ENCODE measurements around the gene PTGIS. TPM values are rescaled to one million over a fixed set of nuclear protein-coding genes. Genes with fewer than 3 reads are reported as not detected.

Gene PTGIS
- total and polyA plus RNA-seq, 5 donors, result 19.9 to 98.4 (median 53.6) TPM

GRCh38 chr20:49595346-49595745 lies 27.4 kb upstream of the PTGIS start:
- no peaks in the 10 kb centered on the region for H3K27me3 ChIP-seq (ENCODE audit: control insufficient read depth, insufficient read depth)
- H3K9me3 ChIP-seq (ENCODE audit: control insufficient read depth, low read length), result no peaks in the 10 kb centered on the region
- peaks cover 13% of the 10 kb centered on the region for H3K4me1 ChIP-seq (ENCODE audit: control insufficient read depth, insufficient read depth, low read length)
- no peak for DNase-seq
- WGBS, result 88% methylated on average over 10 of the region's 10 CpGs
- ATAC-seq, result no peak
- no peak overlapping the region for H3K4me3 ChIP-seq (ENCODE audit: low read length)
- no peak overlapping the region for H3K27ac ChIP-seq (ENCODE audit: low read length)
- intact Hi-C loops (cut with DNase I), result loop anchor here in 1 of 4 donors (5.0 kb wide), 1 partner anchor 33 kb away; no protein-coding TSS in a partner anchor

- H3K9me3 ChIP-seq (ENCODE audit: control insufficient read depth, low read length), result no peaks in the 10 kb centered on the region
- 94% methylated on average over 6 of the region's 6 CpGs for WGBS
- peaks cover 13% of the 10 kb centered on the region for H3K4me1 ChIP-seq (ENCODE audit: control insufficient read depth, insufficient read depth, low read length)
- peak overlapping the region; percentile 38 for H3K27ac ChIP-seq (ENCODE audit: low read length)
- no peak overlapping the region for H3K4me3 ChIP-seq (ENCODE audit: low read length)
- intact Hi-C loops (cut with DNase I), result loop anchor here in 1 of 4 donors (5.0 kb wide), 1 partner anchor 33 kb away; no protein-coding TSS in a partner anchor
- ATAC-seq (no peak), DNase-seq (no peak)
- no peaks in the 10 kb centered on the region for H3K27me3 ChIP-seq (ENCODE audit: control insufficient read depth, insufficient read depth)
Measured at GRCh38 chr20:49594931-49595315, 27.0 kb upstream of the PTGIS start.

- Histone ChIP-seq H3K4me1 (ENCODE audit: control insufficient read depth, insufficient read depth, low read length) (peaks cover 13% of the 10 kb centered on the region), H3K27ac (ENCODE audit: low read length) (peak overlapping the region; percentile 39), H3K9me3 (ENCODE audit: control insufficient read depth, low read length) (no peaks in the 10 kb centered on the region), H3K27me3 (ENCODE audit: control insufficient read depth, insufficient read depth) (no peaks in the 10 kb centered on the region), H3K4me3 (ENCODE audit: low read length) (no peak overlapping the region)
- intact Hi-C loops (cut with DNase I), result no loop called here
- WGBS, result 41% methylated on average over 12 of the region's 12 CpGs
- ATAC-seq (peak; percentile 70 to 86), DNase-seq (peak; percentile 84 to 91 (median 87))
Measured at GRCh38 chr20:49594143-49594930, 26.4 kb upstream of the PTGIS start.

- ATAC-seq, result no peak
- DNase-seq, result no peak
- no peaks in the 10 kb centered on the region for H3K27me3 ChIP-seq (ENCODE audit: control insufficient read depth, insufficient read depth)
- intact Hi-C loops (cut with DNase I), result no loop called here
- H3K4me3 ChIP-seq (ENCODE audit: low read length), result no peak overlapping the region
- peak overlapping the region; percentile 9 for H3K27ac ChIP-seq (ENCODE audit: low read length)
- 67% methylated on average over 15 of the region's 15 CpGs for WGBS
- H3K4me1 ChIP-seq (ENCODE audit: control insufficient read depth, insufficient read depth, low read length), result peaks cover 13% of the 10 kb centered on the region
- no peaks in the 10 kb centered on the region for H3K9me3 ChIP-seq (ENCODE audit: control insufficient read depth, low read length)
Measured at GRCh38 chr20:49593466-49594142, 25.7 kb upstream of the PTGIS start.

- no peak overlapping the region for H3K4me3 ChIP-seq (ENCODE audit: low read length)
- H3K9me3 ChIP-seq (ENCODE audit: control insufficient read depth, low read length), result no peaks in the 10 kb centered on the region
- intact Hi-C loops (cut with DNase I), result no loop called here
- ATAC-seq (no peak), DNase-seq (no peak)
- H3K4me1 ChIP-seq (ENCODE audit: control insufficient read depth, insufficient read depth, low read length), result peaks cover 13% of the 10 kb centered on the region
- no peak overlapping the region for H3K27ac ChIP-seq (ENCODE audit: low read length)
- no peaks in the 10 kb centered on the region for H3K27me3 ChIP-seq (ENCODE audit: control insufficient read depth, insufficient read depth)
Measured at GRCh38 chr20:49592120-49592519, 24.2 kb upstream of the PTGIS start.

- no peaks in the 10 kb centered on the region for H3K9me3 ChIP-seq (ENCODE audit: control insufficient read depth, low read length)
- no peaks in the 10 kb centered on the region for H3K27me3 ChIP-seq (ENCODE audit: control insufficient read depth, insufficient read depth)
- H3K4me3 ChIP-seq (ENCODE audit: low read length), result no peak overlapping the region
- peaks cover 13% of the 10 kb centered on the region for H3K4me1 ChIP-seq (ENCODE audit: control insufficient read depth, insufficient read depth, low read length)
- peak; percentile 76 to 82 for ATAC-seq
- intact Hi-C loops (cut with DNase I), result no loop called here
- WGBS, result 42% methylated on average over 4 of the region's 4 CpGs
- peak overlapping the region; percentile 82 for H3K27ac ChIP-seq (ENCODE audit: low read length)
- DNase-seq, result peak in 2 of 3 donors; percentile 65 to 69
Measured at GRCh38 chr20:49591217-49591865, 23.4 kb upstream of the PTGIS start.

GRCh38 chr20:49590163-49591017 lies 22.5 kb upstream of the PTGIS start:
- Histone ChIP-seq H3K27me3 (ENCODE audit: control insufficient read depth, insufficient read depth) (no peaks in the 10 kb centered on the region), H3K4me1 (ENCODE audit: control insufficient read depth, insufficient read depth, low read length) (peaks cover 6% of the 10 kb centered on the region), H3K9me3 (ENCODE audit: control insufficient read depth, low read length) (no peaks in the 10 kb centered on the region), H3K27ac (ENCODE audit: low read length) (no peak overlapping the region), H3K4me3 (ENCODE audit: low read length) (no peak overlapping the region)
- no peak for DNase-seq
- 78% methylated on average over 8 of the region's 8 CpGs for WGBS
- intact Hi-C loops (cut with DNase I), result no loop called here
- ATAC-seq, result no peak

GRCh38 chr20:49589747-49590146 lies 21.8 kb upstream of the PTGIS start:
- H3K4me1 ChIP-seq (ENCODE audit: control insufficient read depth, insufficient read depth, low read length), result peaks cover 4% of the 10 kb centered on the region
- H3K9me3 ChIP-seq (ENCODE audit: control insufficient read depth, low read length), result no peaks in the 10 kb centered on the region
- DNase-seq (no peak), ATAC-seq (no peak)
- 88% methylated on average over 6 of the region's 6 CpGs for WGBS
- no peak overlapping the region for H3K4me3 ChIP-seq (ENCODE audit: low read length)
- H3K27me3 ChIP-seq (ENCODE audit: control insufficient read depth, insufficient read depth), result no peaks in the 10 kb centered on the region
- intact Hi-C loops (cut with DNase I), result no loop called here
- H3K27ac ChIP-seq (ENCODE audit: low read length), result no peak overlapping the region

GRCh38 chr20:49587111-49587570 lies 19.2 kb upstream of the PTGIS start:
- 60% methylated on average over 10 of the region's 10 CpGs for WGBS
- peak overlapping the region; percentile 51 for H3K27ac ChIP-seq (ENCODE audit: low read length)
- DNase-seq (no peak), ATAC-seq (no peak)
- no peak overlapping the region for H3K4me3 ChIP-seq (ENCODE audit: low read length)
- no peaks in the 10 kb centered on the region for H3K27me3 ChIP-seq (ENCODE audit: control insufficient read depth, insufficient read depth)
- peaks cover 3% of the 10 kb centered on the region for H3K9me3 ChIP-seq (ENCODE audit: control insufficient read depth, low read length)
- intact Hi-C loops (cut with DNase I), result no loop called here
- H3K4me1 ChIP-seq (ENCODE audit: control insufficient read depth, insufficient read depth, low read length), result peaks cover 4% of the 10 kb centered on the region

GRCh38 chr20:49585585-49586245 lies 17.8 kb upstream of the PTGIS start:
- WGBS, result 85% methylated on average over 9 of the region's 9 CpGs
- peaks cover 3% of the 10 kb centered on the region for H3K9me3 ChIP-seq (ENCODE audit: control insufficient read depth, low read length)
- no peak overlapping the region for H3K4me3 ChIP-seq (ENCODE audit: low read length)
- no peak for DNase-seq
- no peaks in the 10 kb centered on the region for H3K27me3 ChIP-seq (ENCODE audit: control insufficient read depth, insufficient read depth)
- intact Hi-C loops (cut with DNase I), result no loop called here
- peaks cover 4% of the 10 kb centered on the region for H3K4me1 ChIP-seq (ENCODE audit: control insufficient read depth, insufficient read depth, low read length)
- peak overlapping the region; percentile 56 for H3K27ac ChIP-seq (ENCODE audit: low read length)
- ATAC-seq, result no peak
